HUES48 (cell line): ENCODE results near the gene SNRNP40.

Source experiments
- H3K27ac ChIP-seq: one replicate; pipeline ENCODE4 v1.7.0; 2013; ENCODE audit warnings: low read depth, low read length, inconsistent platforms
- H3K27me3 ChIP-seq: 2 replicates; pipeline ENCODE4 v1.6.1; 2013; ENCODE audit warnings: mild to moderate bottlenecking, low read length; ENCODE audit not compliant: control insufficient read depth, insufficient read depth
- H3K36me3 ChIP-seq: 2 replicates; pipeline ENCODE4 v1.6.1; 2013; ENCODE audit warnings: low read length; ENCODE audit not compliant: control insufficient read depth, insufficient read depth
- H3K4me1 ChIP-seq: 2 replicates; pipeline ENCODE4 v1.6.1; 2013; ENCODE audit warnings: mild to moderate bottlenecking, low read length; ENCODE audit not compliant: control insufficient read depth, insufficient read depth
- H3K4me3 ChIP-seq: 2 replicates; pipeline ENCODE4 v1.5.1; 2013; ENCODE audit warnings: mild to moderate bottlenecking, low read depth, low read length
- H3K9ac ChIP-seq: 2 replicates; pipeline ENCODE4 v1.6.1; 2013; ENCODE audit warnings: mild to moderate bottlenecking, low read depth, low read length, moderate library complexity
- H3K9me3 ChIP-seq: 2 replicates; pipeline ENCODE4 v1.6.1; 2013; ENCODE audit warnings: low read length; ENCODE audit not compliant: control insufficient read depth, insufficient read depth

The SNRNP40 gene

DNA sequence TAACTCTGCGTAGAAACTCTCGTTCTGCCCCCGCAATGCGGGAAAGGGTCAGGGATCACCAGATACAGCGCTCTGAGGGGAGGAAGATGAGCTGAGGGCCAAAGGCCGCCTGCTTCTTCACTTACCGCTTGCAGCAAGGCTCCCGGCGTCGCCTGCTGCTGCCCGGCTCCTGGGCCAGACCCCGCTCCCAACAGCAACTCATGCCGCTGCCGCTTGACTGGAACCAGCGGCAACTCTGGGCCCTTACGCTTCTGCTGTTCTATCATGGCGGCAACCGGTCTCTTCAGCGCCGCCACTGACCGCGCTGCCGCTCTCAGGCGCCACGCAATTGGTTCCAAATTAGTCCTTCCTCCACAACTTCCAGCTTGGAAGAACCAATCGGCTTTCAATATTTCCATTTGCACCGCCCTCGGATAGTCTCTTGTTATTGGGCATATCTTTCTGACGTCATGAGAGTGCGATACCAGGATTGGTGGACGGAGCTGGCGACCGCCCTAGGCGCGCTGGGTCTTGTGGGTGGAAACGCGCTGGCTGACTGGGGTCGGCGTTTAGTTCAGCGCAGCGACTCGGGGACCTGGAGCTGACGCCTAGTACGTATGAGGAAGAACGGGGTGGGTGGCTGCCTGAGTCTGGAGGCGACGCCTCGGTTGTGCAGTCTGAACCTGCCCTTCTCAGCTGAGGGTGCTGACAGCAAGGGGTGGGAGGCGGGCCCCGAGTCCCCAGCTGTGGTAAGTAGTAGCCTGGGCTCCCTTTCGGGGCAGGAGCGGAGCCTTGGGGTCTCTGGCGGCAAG, at the start of gene SNRNP40, which contains the start of gene ZCCHC17:
Gene SNRNP40, minus strand, starts transcription at position 303 of the 791 bp plus-strand sequence. Its CDS starts 37 bp downstream, at position 266.
Gene ZCCHC17, plus strand, starts transcription at position 547 of the 791 bp plus-strand sequence. CDS start 13,067 bp downstream, outside the sequence.
- Histone ChIP-seq H3K27me3 (no peaks in the 10 kb centered on the region), H3K36me3 (peaks cover 34% of the 10 kb centered on the region), H3K4me3 (peak within 1 kb of the TSS; percentile 97), H3K9me3 (no peaks in the 10 kb centered on the region), H3K27ac (peak within 1 kb of the TSS; percentile 93), H3K9ac (peak within 1 kb of the TSS; percentile 97), H3K4me1 (peaks cover 4% of the 10 kb centered on the region; the same call in 1 of the 2 replicates)

- no peak overlapping the region for H3K27ac ChIP-seq
These were observed 49.0 kb upstream of the SNRNP40 start for GRCh38 chr1:31345635-31346034.

GRCh38 chr1:31344503-31344902, 47.9 kb upstream of the SNRNP40 start:
- H3K9me3 ChIP-seq: no peaks in the 10 kb centered on the region

More at GRCh38 chr1:31345635-31346034, 49.0 kb upstream of the SNRNP40 start:
- Histone ChIP-seq H3K4me3 (no peak overlapping the region), H3K9me3 (no peaks in the 10 kb centered on the region), H3K36me3 (peaks cover 55% of the 10 kb centered on the region), H3K9ac (no peak overlapping the region), H3K27me3 (no peaks in the 10 kb centered on the region), H3K4me1 (no peaks in the 10 kb centered on the region)

GRCh38 chr1:31336687-31337467, 40.3 kb upstream of the SNRNP40 start:
- Histone ChIP-seq H3K27ac (no peak overlapping the region), H3K9me3 (no peaks in the 10 kb centered on the region), H3K36me3 (peaks cover 33% of the 10 kb centered on the region), H3K9ac (no peak overlapping the region), H3K4me1 (no peaks in the 10 kb centered on the region), H3K27me3 (no peaks in the 10 kb centered on the region), H3K4me3 (no peak overlapping the region)

More at GRCh38 chr1:31344503-31344902, 47.9 kb upstream of the SNRNP40 start:
- H3K36me3 ChIP-seq: peaks cover 50% of the 10 kb centered on the region
- no peak overlapping the region for H3K9ac ChIP-seq
- H3K27me3 ChIP-seq: no peaks in the 10 kb centered on the region
- H3K27ac ChIP-seq: no peak overlapping the region
- no peaks in the 10 kb centered on the region for H3K4me1 ChIP-seq
- H3K4me3 ChIP-seq: no peak overlapping the region

GRCh38 chr1:31335007-31335406, 38.4 kb upstream of the SNRNP40 start:
- Histone ChIP-seq H3K4me3 (no peak overlapping the region), H3K9me3 (no peaks in the 10 kb centered on the region), H3K27me3 (no peaks in the 10 kb centered on the region), H3K4me1 (no peaks in the 10 kb centered on the region), H3K9ac (no peak overlapping the region), H3K36me3 (peaks cover 23% of the 10 kb centered on the region), H3K27ac (no peak overlapping the region)

DNA sequence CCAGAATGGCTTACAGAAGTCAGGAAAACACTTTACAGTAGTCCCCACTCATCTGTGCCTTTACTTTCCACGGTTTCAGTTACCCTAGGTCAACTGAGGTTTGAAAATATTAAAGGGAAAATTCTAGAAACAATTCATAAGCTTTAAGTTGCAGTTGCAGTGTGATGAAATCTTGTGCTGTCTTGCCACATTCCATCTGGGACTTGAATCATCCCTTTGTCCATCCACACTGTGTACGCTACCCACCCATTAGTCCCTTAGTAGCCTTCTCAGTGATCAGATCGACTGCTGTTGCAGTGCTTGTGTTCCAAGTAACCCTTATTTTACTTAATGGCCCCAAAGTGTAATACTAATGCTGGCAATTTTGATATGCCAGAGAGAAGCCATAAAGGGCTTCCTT, 30.8 kb upstream of the SNRNP40 start:
- Histone ChIP-seq H3K36me3 (peaks cover 8% of the 10 kb centered on the region; the same call in 1 of the 2 replicates), H3K4me1 (no peaks in the 10 kb centered on the region), H3K27me3 (no peaks in the 10 kb centered on the region), H3K9ac (no peak overlapping the region), H3K27ac (no peak overlapping the region), H3K9me3 (no peaks in the 10 kb centered on the region), H3K4me3 (no peak overlapping the region)

- no peaks in the 10 kb centered on the region for H3K4me1 ChIP-seq
- no peaks in the 10 kb centered on the region for H3K9me3 ChIP-seq
- no peak overlapping the region for H3K27ac ChIP-seq
- peaks cover 8% of the 10 kb centered on the region; the same call in 1 of the 2 replicates for H3K36me3 ChIP-seq
- H3K9ac ChIP-seq: no peak overlapping the region
- H3K4me3 ChIP-seq: no peak overlapping the region
- H3K27me3 ChIP-seq: no peaks in the 10 kb centered on the region
These were observed 29.9 kb upstream of the SNRNP40 start for GRCh38 chr1:31326461-31326860.

DNA sequence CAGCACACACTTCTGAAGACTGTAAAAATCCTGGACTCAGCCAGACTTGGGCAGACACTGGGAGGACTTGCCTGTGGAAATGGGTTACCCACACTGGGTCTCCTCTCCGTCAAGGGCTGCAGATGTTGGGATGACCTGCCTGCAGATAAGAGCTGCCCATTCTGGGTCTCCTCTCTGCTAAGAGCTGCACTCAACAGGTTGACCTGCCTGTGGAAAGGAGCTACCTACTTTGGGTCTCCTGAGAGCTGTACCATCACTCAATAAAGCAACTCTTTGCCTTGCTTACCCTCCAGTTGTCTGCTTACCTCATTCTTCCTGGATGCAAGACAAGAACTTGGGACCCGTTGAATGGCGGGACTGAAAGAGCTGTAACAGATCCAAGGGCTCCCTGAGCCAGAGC, 28.4 kb upstream of the SNRNP40 start:
- Histone ChIP-seq H3K4me3 (no peak overlapping the region), H3K36me3 (peaks cover 14% of the 10 kb centered on the region), H3K9ac (no peak overlapping the region), H3K9me3 (no peaks in the 10 kb centered on the region), H3K27ac (no peak overlapping the region), H3K4me1 (no peaks in the 10 kb centered on the region), H3K27me3 (no peaks in the 10 kb centered on the region)

- H3K9ac ChIP-seq: no peak overlapping the region
- H3K27me3 ChIP-seq: no peaks in the 10 kb centered on the region
These were observed 27.5 kb upstream of the SNRNP40 start for GRCh38 chr1:31324093-31324492.

DNA sequence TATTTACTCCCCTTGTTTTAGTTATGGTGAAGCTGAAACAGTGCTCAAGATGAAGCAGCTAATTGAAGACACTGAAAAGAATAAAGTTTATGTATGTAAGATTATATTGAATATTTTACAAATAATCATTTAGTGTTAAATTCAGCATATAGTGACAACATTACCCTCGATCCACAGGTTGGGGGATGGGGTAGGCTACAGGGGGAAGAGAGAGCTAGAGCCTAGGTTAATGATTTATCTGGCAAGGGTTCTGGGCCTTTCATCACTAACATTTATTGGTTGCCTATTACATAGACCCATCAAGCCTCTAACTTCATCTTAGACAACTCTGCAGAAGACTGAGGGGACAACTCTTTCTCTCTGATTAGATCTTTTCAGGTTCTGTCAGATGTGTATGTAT, 21.6 kb upstream of the SNRNP40 start:
- peaks cover 67% of the 10 kb centered on the region for H3K36me3 ChIP-seq
- H3K27me3 ChIP-seq: no peaks in the 10 kb centered on the region
- no peak overlapping the region for H3K27ac ChIP-seq
- H3K4me3 ChIP-seq: no peak overlapping the region
- H3K9ac ChIP-seq: no peak overlapping the region
- no peaks in the 10 kb centered on the region for H3K4me1 ChIP-seq
- no peaks in the 10 kb centered on the region for H3K9me3 ChIP-seq

More at GRCh38 chr1:31324093-31324492, 27.5 kb upstream of the SNRNP40 start:
- Histone ChIP-seq H3K27ac (no peak overlapping the region), H3K9me3 (no peaks in the 10 kb centered on the region), H3K4me1 (no peaks in the 10 kb centered on the region), H3K36me3 (peaks cover 23% of the 10 kb centered on the region), H3K4me3 (no peak overlapping the region)

GRCh38 chr1:31315902-31316301, 19.3 kb upstream of the SNRNP40 start:
- H3K4me3 ChIP-seq: no peak overlapping the region
- H3K9ac ChIP-seq: no peak overlapping the region
- no peaks in the 10 kb centered on the region for H3K27me3 ChIP-seq
- no peaks in the 10 kb centered on the region for H3K4me1 ChIP-seq
- no peaks in the 10 kb centered on the region for H3K9me3 ChIP-seq
- H3K36me3 ChIP-seq: peaks cover 86% of the 10 kb centered on the region
- H3K27ac ChIP-seq: no peak overlapping the region
